VCaP (cell line): ENCODE measurements around the gene SALL4.
A peak's percentile ranks its signal among the peaks of the same experiment; 100 is the strongest.

ENCODE experiments used
- H3K27ac ChIP-seq: fragments of 450-650 bp; 2 replicates; pipeline ENCODE4 v1.5.1; 2017
- CTCF ChIP-seq: fragments of 450-650 bp; conservative IDR thresholded peaks from 2 replicates; pipeline ENCODE4 v1.5.1; 2017; ENCODE audit warnings: mild to moderate bottlenecking, moderate library complexity

The SALL4 gene

DNA sequence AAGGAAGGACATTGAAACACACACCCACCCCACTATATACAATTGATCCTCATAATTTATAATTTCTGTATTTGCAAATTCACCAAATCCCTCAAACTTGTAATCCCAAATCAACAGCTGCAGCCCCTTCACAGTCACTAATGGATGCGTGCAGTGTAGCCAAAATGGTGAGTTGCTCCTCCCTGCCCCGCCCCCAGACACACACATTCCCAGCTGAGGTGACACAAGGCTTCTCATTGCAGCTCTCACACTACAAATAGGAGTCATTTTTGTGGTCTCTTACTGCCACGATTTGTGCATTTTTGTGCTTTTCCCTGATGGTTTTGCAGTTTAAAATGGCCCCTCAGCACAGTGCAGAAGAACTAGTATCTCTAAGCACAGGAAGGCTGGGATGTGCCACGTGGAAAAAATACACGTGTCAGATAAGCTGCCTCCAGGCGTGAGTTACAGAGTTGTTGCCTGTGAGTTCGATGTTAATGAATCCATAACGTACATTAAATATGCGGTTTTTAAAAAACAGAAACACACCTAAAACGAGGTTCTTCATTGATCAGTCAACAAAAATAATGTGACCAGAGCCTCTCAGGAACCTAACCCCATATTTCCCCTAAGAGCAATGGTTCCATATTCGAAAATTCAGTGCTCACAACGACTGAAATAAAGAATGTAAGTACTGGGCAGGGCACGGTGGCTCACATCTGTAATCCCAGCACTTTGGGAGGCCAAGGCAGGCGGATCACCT is 42.4 kb downstream of the SALL4 start:
- TF ChIP-seq CTCF, result no peak
- H3K27ac ChIP-seq, result peak overlapping the region; percentile 71

DNA sequence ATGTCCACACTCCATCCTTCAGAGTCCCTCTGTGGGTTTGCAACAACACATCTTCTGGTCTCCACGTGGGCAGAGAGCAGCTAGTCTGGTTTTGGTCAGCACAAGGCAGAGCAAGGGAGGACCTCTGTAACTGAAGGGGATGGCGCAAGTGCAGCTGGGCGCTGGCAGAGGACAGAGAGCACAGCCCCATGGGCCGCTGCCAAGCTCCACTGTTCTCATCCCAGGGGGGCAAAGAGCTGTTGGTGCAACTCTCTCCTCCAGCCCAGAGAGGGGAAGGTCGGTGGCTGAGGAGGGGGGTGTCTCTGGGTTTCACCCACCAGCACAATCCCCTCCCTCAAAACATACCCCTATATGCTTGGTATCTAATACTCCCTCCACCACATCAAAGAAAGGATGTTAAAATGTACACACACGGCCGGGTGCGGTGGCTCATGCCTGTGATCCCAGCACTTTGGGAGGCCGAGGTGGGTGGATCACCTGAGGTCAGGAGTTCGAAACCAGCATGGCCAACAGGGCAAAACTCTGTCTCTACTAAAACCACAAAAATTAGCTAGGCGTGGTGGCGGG is 43.3 kb downstream of the SALL4 start:
- H3K27ac ChIP-seq, result peak overlapping the region; percentile 29; the same call in 1 of the 2 replicates

DNA sequence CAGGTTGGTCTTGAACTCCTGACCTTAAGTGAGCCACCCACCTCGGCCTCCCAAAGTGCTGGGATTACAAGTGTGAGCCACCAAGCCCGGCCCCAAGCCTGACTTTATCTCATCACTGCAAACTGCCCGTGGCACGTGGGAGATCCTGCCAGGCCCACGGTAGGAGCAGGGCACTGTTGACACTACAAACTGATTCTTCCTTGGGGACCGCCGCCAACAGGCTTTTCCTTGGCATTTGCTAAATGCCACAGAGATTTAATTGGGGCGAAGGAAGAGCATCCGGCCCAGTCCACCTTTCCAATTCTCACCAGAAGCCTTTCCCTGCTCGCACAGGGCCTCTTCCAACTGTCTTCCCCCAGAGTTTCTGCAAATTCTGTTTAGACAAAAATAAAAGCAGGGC is 45.1 kb downstream of the SALL4 start:
- TF ChIP-seq CTCF, result no peak
- peak overlapping the region; percentile 29 for H3K27ac ChIP-seq

More for the DNA sequence above, 43.3 kb downstream of the SALL4 start:
- TF ChIP-seq CTCF, result no peak

DNA sequence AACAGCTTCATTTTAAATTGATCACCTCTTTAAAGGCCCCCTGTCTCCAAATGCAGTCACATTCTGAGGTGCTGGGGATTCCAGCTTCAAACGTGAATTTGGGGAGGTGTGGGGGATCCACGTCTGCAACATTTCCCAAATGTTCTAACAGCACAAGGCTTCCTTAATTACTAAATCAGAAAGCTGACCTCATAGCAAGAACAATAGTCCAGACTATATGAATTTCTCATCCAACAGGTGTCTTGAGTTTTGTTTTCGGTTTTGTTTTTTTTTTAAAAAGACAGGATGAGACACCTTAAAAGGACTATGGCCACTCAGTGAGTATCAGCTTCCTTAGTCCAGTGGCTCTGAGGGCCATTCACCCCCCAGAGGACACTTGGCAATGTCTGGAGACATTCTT is 45.7 kb downstream of the SALL4 start:
- TF ChIP-seq CTCF, result no peak
- peak overlapping the region; percentile 29; the same call in 1 of the 2 replicates for H3K27ac ChIP-seq

DNA sequence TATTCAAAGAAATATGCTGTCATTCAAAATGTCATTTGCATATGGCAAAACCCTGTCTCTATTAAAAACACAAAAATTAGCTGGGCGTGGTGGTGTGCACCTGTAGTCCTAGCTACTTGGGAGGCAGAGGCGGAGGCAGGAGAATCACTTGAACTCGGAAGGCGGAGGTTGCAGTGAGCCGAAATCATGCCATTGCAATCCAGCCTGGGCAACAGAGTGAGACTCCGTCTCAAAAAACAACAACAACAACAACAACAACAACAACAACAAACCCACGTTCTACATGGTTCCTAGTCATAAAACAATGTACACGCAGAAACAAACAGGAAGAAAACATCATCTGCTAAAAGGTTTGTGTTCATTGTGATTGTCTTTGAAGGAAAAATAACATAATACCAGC is 49.1 kb downstream of the SALL4 start:
- H3K27ac ChIP-seq, result peak overlapping the region; percentile 74

DNA sequence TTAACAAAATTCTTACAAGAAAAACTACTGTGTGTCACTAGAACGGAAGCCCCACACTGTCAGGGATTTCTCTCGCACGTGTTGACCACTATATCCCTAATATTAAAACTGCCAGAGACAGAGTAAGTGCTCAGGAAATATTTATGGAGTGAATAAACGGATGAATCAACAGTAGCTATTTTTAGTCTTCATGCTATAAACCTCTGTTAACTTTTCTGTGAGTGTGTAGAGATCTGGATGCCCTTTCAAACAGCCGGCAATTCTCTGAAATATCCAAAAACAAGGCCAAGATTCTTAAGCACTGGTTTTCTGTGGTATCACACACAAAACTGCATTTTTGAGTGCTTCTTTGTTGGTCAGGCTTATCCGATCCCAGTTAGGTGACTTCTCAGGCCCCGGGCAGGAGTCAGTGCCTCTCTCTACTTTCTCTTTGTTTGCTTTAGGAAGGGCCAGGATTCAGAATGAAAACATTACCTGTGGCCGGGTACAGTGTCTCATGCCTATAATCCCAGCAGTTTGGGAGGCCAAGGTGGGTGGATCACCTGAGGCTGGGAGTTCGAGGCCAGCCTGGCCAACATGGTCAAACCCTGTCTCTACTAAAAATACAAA is 49.9 kb downstream of the SALL4 start:
- no peak for TF ChIP-seq CTCF
- H3K27ac ChIP-seq, result peak overlapping the region; percentile 74

DNA sequence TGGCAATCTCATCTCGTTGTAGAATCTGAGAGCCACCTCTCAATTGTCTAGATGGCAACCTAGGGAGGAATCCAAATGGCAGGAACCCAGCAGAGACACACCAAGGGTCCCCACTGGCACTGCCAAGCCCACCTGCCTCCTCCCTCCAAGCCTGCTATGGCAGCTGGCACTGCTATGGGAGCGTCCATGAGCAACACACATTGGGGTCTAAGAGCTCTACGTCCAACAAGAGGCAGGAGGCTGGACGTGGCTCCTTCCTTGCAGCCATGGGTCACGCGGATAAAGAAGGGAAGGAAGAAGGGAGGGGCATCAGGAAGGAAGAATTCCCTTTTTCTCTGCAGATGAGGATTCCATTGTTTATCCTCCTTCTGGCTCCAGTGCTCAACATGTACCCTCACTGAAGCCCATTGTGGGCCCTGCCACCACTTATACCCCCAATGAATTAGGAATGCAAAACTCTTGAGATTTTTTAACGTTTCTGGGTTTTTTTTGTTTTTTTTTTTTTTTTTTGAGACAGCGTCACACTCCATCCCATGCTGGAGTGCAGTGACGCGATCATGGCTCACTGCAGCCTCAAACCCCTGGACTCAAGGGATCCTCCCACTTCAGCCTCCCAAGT is 51.4 kb downstream of the SALL4 start:
- H3K27ac ChIP-seq, result peak overlapping the region; percentile 13; the same call in 1 of the 2 replicates

More for the DNA sequence above, 51.4 kb downstream of the SALL4 start:
- no peak for TF ChIP-seq CTCF
